NB4 (cell line): Measurements from ENCODE around the gene PTPRG.

Experiments used
- CTCF ChIP-seq: IDR thresholded peaks from one replicate; pipeline ENCODE4 v1.5.1; 2012; ENCODE audit warnings: low read depth, low read length
- POLR2A ChIP-seq: IDR thresholded peaks from 2 replicates; pipeline ENCODE4 v1.6.1; 2011; ENCODE audit warnings: mild to moderate bottlenecking; ENCODE audit not compliant: insufficient read length; ENCODE audit errors: extremely low read depth

GRCh38 chr3:61943975-61944374 lies 382.6 kb downstream of the PTPRG start:
- no peak for TF ChIP-seq CTCF
- no peak for TF ChIP-seq POLR2A
